Central memory CD4-positive, alpha-beta T cell (primary cell): ENCODE measurements around the gene SEPTIN5.
"Not testable (repeated sequence)": the region's sequence is repeated elsewhere in the genome, so short reads cannot be mapped to it uniquely, and the experiment has no call there.

ENCODE experiments used
- DNase-seq: peaks from one replicate; pipeline ENCODE4 v3.0.0; 2022

SEPTIN5 gene

GRCh38 chr22:19721330-19722177 is 7.3 kb downstream of the SEPTIN5 start:
- DNase-seq: no peak

- no peak for DNase-seq
Observed at GRCh38 chr22:19722178-19722981, 8.1 kb downstream of the SEPTIN5 start.

- DNase-seq: no peak
Observed at GRCh38 chr22:19722982-19723231, 8.6 kb downstream of the SEPTIN5 start.

GRCh38 chr22:19723232-19723982 is 9.1 kb downstream of the SEPTIN5 start, which contains the start of gene GP1BB:
TSS of gene GP1BB (plus strand) at chr22:19723539. CDS start at chr22:19723570, 31 bp downstream.
- no peak for DNase-seq

- no peak for DNase-seq
Observed at GRCh38 chr22:19723983-19724827, 9.9 kb downstream of the SEPTIN5 start.

- no peak for DNase-seq
Observed at GRCh38 chr22:19724927-19725661, 10.8 kb downstream of the SEPTIN5 start.

GRCh38 chr22:19726064-19726788 is 11.9 kb downstream of the SEPTIN5 start:
- DNase-seq: not testable (repeated sequence)

GRCh38 chr22:19727310-19728150 is 13.2 kb downstream of the SEPTIN5 start:
- no peak for DNase-seq

- no peak for DNase-seq
Observed at GRCh38 chr22:19728271-19728670, 14.0 kb downstream of the SEPTIN5 start.

- no peak for DNase-seq
Observed at GRCh38 chr22:19728836-19729235, 14.5 kb downstream of the SEPTIN5 start.

- no peak for DNase-seq
Observed at GRCh38 chr22:19729507-19729906, 15.2 kb downstream of the SEPTIN5 start.

- DNase-seq: no peak
Observed at GRCh38 chr22:19730198-19730597, 15.9 kb downstream of the SEPTIN5 start.

GRCh38 chr22:19730655-19731360 is 16.5 kb downstream of the SEPTIN5 start:
- DNase-seq: peak; percentile 72

GRCh38 chr22:19731361-19732135 is 17.2 kb downstream of the SEPTIN5 start:
- no peak for DNase-seq

GRCh38 chr22:19732403-19733113 is 18.3 kb downstream of the SEPTIN5 start:
- no peak for DNase-seq

GRCh38 chr22:19733755-19734154 is 19.5 kb downstream of the SEPTIN5 start:
- DNase-seq: no peak

- DNase-seq: no peak
Observed at GRCh38 chr22:19734163-19734562, 19.9 kb downstream of the SEPTIN5 start.
